Measurements from ENCODE around the gene APBA1. TPM values are rescaled to one million over a fixed set of nuclear protein-coding genes. Genes with fewer than 3 reads are reported as not detected.

Gene APBA1
- total RNA-seq, 4 donors from 2014 or later, result 5.8 to 15.7 (median 11.5) TPM

GRCh38 chr9:69582018-69582417, 90.2 kb downstream of the APBA1 start:
- DNase-seq (ENCODE audit: low spot score in 2 of 2), result no peak
- no peak for TF ChIP-seq EP300 (IDR thresholded peaks at IDR 0.05)
- TF ChIP-seq CTCF (IDR thresholded peaks at IDR 0.05), result no peak
- TF ChIP-seq POLR2AphosphoS5 (IDR thresholded peaks at IDR 0.05), result no peak
- no peak for TF ChIP-seq POLR2A (IDR thresholded peaks at IDR 0.05)
- Histone ChIP-seq H3K9me3 (no peaks in the 10 kb centered on the region), H3K4me1 (peaks cover 8% of the 10 kb centered on the region), H3K36me3 (no peaks in the 10 kb centered on the region), H3K4me3 (no peak overlapping the region), H3K27me3 (no peaks in the 10 kb centered on the region), H3K27ac (no peak overlapping the region)
- WGBS, result 54% methylated on average over 5 of the region's 5 CpGs

GRCh38 chr9:69580582-69581214, 91.5 kb downstream of the APBA1 start:
- H3K27me3 ChIP-seq, result no peaks in the 10 kb centered on the region
- no peak overlapping the region for H3K4me3 ChIP-seq
- H3K4me1 ChIP-seq, result peaks cover 8% of the 10 kb centered on the region
- no peak overlapping the region for H3K27ac ChIP-seq
- no peak for DNase-seq (ENCODE audit: low spot score in 2 of 2)
- TF ChIP-seq POLR2A (IDR thresholded peaks at IDR 0.05) (no peak), CTCF (IDR thresholded peaks at IDR 0.05) (no peak), POLR2AphosphoS5 (IDR thresholded peaks at IDR 0.05) (no peak), EP300 (IDR thresholded peaks at IDR 0.05) (no peak)
- no peaks in the 10 kb centered on the region for H3K9me3 ChIP-seq
- no peaks in the 10 kb centered on the region for H3K36me3 ChIP-seq
- 79% methylated on average over 5 of the region's 5 CpGs for WGBS

GRCh38 chr9:69579760-69580581, 92.2 kb downstream of the APBA1 start:
- no peaks in the 10 kb centered on the region for H3K27me3 ChIP-seq
- 66% methylated on average over 5 of the region's 5 CpGs for WGBS

DNA sequence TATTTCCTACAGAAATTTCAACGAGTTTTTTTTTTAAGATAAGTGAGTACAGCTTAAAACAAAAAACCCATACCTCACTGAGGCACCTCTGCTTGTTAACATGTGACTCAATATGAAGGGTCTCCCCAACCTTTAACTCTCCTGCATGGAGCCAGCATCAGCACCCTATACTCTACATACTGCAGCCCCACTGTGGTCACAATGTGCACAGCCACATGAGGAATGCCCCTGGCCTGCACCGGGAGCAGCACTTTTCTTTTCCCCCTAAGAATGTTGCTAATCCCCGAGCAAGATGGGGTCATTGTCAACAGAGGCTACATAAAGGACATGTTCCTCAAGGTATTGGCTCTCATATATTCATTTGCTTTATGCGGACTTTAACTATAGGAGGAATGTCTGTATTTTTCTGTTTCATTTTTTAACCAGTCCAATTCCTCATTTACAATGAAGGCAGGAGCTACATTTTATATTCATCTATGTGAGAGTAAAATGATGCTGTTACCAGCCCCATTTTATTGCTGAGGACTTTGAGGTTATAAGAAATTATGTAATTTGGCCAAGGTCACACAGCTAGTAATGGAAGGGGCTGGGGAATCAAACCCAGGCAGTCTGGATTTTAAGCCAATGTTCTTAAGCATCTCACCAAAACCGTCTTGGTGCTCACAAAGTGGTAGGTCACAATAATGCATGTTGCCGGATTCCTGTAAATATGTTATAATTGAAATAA, 93.0 kb downstream of the APBA1 start:
- 77% methylated on average over 6 of the region's 6 CpGs for whole genome bisulfite sequencing
- Histone ChIP-seq H3K4me1 (peaks cover 8% of the 10 kb centered on the region), H3K4me3 (no peak overlapping the region), H3K9me3 (no peaks in the 10 kb centered on the region), H3K27me3 (no peaks in the 10 kb centered on the region), H3K27ac (no peak overlapping the region), H3K36me3 (no peaks in the 10 kb centered on the region)
- DNase-seq (ENCODE audit: low spot score in 2 of 2), result no peak
- TF ChIP-seq CTCF (IDR thresholded peaks at IDR 0.05) (no peak), POLR2AphosphoS5 (IDR thresholded peaks at IDR 0.05) (no peak), EP300 (IDR thresholded peaks at IDR 0.05) (no peak), POLR2A (IDR thresholded peaks at IDR 0.05) (no peak)

More at GRCh38 chr9:69579760-69580581, 92.2 kb downstream of the APBA1 start:
- no peaks in the 10 kb centered on the region for H3K36me3 ChIP-seq
- peaks cover 8% of the 10 kb centered on the region for H3K4me1 ChIP-seq
- H3K9me3 ChIP-seq, result no peaks in the 10 kb centered on the region
- DNase-seq (ENCODE audit: low spot score in 2 of 2), result no peak
- no peak overlapping the region for H3K27ac ChIP-seq
- no peak overlapping the region for H3K4me3 ChIP-seq
- TF ChIP-seq POLR2A (IDR thresholded peaks at IDR 0.05), result no peak
- no peak for TF ChIP-seq POLR2AphosphoS5 (IDR thresholded peaks at IDR 0.05)
- no peak for TF ChIP-seq EP300 (IDR thresholded peaks at IDR 0.05)
- no peak for TF ChIP-seq CTCF (IDR thresholded peaks at IDR 0.05)

GRCh38 chr9:69578026-69578425, 94.1 kb downstream of the APBA1 start:
- H3K27ac ChIP-seq, result no peak overlapping the region
- no peak overlapping the region for H3K4me3 ChIP-seq
- DNase-seq (ENCODE audit: low spot score in 2 of 2), result no peak
- peaks cover 6% of the 10 kb centered on the region for H3K4me1 ChIP-seq
- no peak for TF ChIP-seq POLR2A (IDR thresholded peaks at IDR 0.05)
- no peak for TF ChIP-seq EP300 (IDR thresholded peaks at IDR 0.05)
- no peak for TF ChIP-seq POLR2AphosphoS5 (IDR thresholded peaks at IDR 0.05)
- no peak for TF ChIP-seq CTCF (IDR thresholded peaks at IDR 0.05)
- H3K27me3 ChIP-seq, result no peaks in the 10 kb centered on the region
- H3K36me3 ChIP-seq, result no peaks in the 10 kb centered on the region
- WGBS, result 45% methylated on average over 3 of the region's 3 CpGs
- no peaks in the 10 kb centered on the region for H3K9me3 ChIP-seq

All from suprapubic skin (tissue), 4 donors.